Astrocyte of the spinal cord (primary cell): ENCODE data around the gene FXYD7.

ENCODE experiments used
- DNase-seq: peaks from one replicate; pipeline ENCODE4 v3.0.0; 2011; ENCODE audit warnings: low read depth, low spot score
- H3K4me3 ChIP-seq: 2 replicates; pipeline ENCODE4 v1.5.1; 2011; ENCODE audit warnings: low read depth, mild to moderate bottlenecking, low read length, moderate library complexity
- in situ Hi-C: cut with HindIII; loops from 2 replicates; pipeline ENCODE4 v1.10.0; 2017; ENCODE audit warnings: low sequenced_read_pairs
- TF ChIP-seq, protein P1 (sequence below): IDR thresholded peaks from 2 replicates; pipeline ENCODE4 v1.5.1; 2012; ENCODE audit warnings: low read depth, mild to moderate bottlenecking, low read length, inconsistent platforms

Gene FXYD7

DNA sequence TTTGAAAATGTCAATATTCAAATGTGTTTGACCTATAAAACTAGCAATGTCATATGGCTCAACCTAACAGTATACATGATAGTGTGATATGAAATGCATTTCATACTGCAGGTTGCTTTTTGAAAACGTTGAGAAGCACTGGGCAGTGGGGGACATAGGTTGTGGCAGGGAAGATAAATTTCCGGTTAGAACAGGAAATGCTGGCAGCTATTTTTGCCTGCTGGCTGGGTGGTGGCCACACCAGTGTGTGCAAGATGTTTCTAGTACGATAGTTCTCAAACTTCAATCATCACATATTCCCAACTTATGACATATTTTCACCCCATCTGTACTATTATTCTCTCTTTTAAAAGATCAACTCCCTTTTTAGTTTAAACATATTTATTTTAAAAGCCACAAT, 28.7 kb downstream of the FXYD7 start:
- H3K4me3 ChIP-seq, result no peak overlapping the region
- in situ Hi-C loops, result no loop called here
- TF ChIP-seq, protein P1, sequence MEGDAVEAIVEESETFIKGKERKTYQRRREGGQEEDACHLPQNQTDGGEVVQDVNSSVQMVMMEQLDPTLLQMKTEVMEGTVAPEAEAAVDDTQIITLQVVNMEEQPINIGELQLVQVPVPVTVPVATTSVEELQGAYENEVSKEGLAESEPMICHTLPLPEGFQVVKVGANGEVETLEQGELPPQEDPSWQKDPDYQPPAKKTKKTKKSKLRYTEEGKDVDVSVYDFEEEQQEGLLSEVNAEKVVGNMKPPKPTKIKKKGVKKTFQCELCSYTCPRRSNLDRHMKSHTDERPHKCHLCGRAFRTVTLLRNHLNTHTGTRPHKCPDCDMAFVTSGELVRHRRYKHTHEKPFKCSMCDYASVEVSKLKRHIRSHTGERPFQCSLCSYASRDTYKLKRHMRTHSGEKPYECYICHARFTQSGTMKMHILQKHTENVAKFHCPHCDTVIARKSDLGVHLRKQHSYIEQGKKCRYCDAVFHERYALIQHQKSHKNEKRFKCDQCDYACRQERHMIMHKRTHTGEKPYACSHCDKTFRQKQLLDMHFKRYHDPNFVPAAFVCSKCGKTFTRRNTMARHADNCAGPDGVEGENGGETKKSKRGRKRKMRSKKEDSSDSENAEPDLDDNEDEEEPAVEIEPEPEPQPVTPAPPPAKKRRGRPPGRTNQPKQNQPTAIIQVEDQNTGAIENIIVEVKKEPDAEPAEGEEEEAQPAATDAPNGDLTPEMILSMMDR, result no peak
- no peak for DNase-seq

- TF ChIP-seq, protein P1, result no peak
- in situ Hi-C loops, result no loop called here
- H3K4me3 ChIP-seq, result no peak overlapping the region
- DNase-seq, result no peak
These were observed 31.2 kb downstream of the FXYD7 start for GRCh38 chr19:35174226-35174625.

DNA sequence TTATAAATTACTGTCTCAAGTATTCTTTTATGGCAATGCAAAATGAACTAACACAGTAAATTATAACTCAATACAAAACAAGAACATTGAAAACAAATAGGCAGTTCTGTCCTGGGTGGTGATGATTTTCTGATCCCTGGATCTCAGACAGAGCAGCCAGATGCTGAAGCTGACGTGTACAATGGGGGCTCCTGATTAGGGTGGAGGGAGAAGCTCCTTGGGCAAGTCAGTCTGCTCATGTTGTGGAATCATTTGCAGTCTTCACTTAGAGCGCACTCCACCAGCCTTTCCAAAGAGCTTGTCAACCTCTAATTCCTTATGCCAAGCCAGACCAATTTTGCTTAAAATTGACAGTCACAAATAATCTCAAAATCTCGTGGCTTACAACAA, 33.1 kb downstream of the FXYD7 start:
- TF ChIP-seq, protein P1, result no peak
- no peak overlapping the region for H3K4me3 ChIP-seq
- DNase-seq, result no peak
- in situ Hi-C loops, result no loop called here

DNA sequence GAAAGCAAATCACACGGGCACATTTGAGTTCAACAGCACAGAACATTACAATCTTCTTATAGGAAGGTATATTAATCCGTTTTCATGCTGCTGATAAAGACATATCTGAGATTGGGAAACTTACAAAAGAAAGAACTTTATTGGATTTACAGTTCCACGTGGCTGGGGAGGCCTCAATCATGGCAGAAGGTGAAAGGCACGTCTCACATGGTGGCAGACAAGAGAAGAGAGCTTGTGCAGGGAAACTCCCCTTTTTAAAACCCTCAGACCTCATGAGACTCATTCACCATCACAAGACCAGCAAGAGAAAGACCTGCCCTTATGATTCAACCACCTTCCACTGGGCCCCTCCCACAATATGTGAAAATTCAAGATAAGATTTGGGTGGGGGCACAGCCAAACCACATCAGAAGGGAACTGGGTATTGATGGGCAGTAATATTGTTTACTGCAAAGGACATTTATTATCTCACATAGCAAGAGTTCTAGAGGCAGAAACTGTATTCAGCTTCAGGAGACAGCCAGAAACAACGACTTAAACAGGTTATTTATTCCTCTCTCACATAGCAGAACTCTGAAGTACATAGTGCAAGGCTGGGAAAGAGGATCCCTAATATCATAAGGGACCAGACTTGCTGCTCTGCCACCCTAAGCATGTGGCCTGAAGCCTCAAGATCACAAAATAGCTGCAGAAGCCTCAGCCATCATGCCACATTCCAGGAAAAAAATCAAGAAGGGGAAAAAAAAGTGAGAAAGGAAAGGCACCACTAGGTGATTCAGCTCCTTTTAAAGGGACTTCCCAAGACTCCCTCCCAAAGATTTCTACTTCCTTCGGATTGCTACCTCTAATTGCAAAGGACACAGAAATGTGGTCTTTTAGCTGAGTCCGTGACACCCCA, 34.6 kb downstream of the FXYD7 start:
- no peak overlapping the region for H3K4me3 ChIP-seq
- no peak for DNase-seq
- TF ChIP-seq, protein P1, result no peak
- in situ Hi-C loops, result no loop called here

- DNase-seq, result no peak
- in situ Hi-C loops, result no loop called here
- no peak overlapping the region for H3K4me3 ChIP-seq
- TF ChIP-seq, protein P1, result no peak
These were observed 35.6 kb downstream of the FXYD7 start for GRCh38 chr19:35178701-35179100.

DNA sequence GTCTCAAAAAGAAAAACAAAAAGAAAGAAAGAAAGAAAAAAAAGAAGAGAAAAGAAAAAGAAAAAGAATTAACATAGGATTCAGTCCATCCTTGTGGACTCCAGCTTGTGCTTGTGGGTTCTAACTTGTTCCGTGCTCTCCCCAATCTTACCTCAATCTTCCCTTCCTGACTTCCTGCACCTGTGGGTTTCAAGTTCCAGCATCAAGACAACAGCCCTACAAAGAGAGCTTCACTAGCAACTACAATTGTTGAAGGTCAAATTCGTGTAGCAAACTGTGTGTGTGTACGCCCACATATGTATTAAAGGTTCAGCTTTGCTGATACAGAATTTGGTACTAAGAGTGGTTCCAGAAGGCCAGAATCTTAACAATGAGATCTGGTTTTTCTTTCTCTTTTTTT, 36.8 kb downstream of the FXYD7 start:
- TF ChIP-seq, protein P1, result no peak
- H3K4me3 ChIP-seq, result no peak overlapping the region
- no peak for DNase-seq
- in situ Hi-C loops, result no loop called here
